Measurements from ENCODE around the gene SV2C. TPM values are rescaled to one million over a fixed set of nuclear protein-coding genes. Genes with fewer than 3 reads are reported as not detected.

Gene SV2C
- total and polyA plus RNA-seq, 2 of the 13 experiments (the other 11 are each of a cell fraction or from before 2014, with no cell fraction given): not detected

DNA sequence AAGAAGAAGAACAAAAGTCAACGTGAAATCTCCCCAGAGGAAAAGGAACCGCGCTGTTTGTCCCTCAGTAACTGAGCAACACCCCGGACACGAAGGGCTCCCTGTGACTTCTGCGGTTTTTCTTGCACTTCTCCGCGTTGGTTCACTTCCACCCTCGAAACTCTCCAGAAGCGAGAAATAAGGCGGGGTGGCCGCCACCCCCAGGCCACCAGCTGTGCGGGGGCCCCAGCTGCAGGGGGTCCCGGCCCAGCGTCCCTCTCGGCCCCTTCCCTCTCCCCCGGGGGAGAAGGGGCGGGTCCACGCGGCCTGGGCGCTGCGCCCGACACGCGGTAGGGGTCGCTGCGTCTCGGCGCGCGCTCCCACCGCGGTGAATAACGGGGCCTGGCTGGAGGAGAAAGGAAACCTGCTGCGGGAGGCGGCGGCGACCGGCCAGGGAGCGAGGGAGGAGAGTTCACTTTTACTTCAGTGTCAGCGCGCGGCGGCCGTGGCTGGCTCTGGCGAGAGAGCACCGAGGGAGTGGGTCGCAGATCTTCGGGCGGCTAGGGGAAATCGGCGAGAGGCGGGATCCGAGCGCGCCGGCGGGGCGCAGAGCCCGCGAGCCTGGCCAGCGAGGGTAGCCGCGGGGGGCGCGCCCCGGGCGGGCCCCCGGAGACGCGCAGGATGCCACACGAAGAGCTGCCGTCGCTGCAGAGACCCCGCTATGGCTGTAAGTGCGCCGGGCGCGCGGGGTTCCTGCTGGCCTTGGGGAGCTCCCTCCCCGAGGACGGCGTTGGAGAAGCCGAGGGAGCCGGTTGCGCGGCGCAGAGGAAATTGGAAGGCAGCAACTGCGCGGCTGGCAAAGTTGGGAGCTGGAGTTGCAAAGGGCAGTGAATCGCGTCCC, 319.9 kb downstream of the SV2C start, which contains the start of gene IQGAP2 (continued):
- TF ChIP-seq, protein P1, sequence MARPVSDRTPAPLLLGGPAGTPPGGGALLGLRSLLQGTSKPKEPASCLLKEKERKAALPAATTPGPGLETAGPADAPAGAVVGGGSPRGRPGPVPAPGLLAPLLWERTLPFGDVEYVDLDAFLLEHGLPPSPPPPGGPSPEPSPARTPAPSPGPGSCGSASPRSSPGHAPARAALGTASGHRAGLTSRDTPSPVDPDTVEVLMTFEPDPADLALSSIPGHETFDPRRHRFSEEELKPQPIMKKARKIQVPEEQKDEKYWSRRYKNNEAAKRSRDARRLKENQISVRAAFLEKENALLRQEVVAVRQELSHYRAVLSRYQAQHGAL (CRISPR knock-in tag; IDR thresholded peaks at IDR 0.05; ENCODE audit: not compliant biosample characterization): no peak
- TF ChIP-seq ZNF207 (IDR thresholded peaks at IDR 0.05; ENCODE audit: borderline replicate concordance) (no peak), ZFX (CRISPR knock-in tag; IDR thresholded peaks at IDR 0.05; ENCODE audit: low read depth) (peak; percentile 91), ZNF883 (CRISPR knock-in tag; IDR thresholded peaks at IDR 0.05; ENCODE audit: not compliant biosample characterization) (no peak), MYC (CRISPR knock-in tag; IDR thresholded peaks at IDR 0.05; ENCODE audit: borderline replicate concordance) (peak; percentile 94), GPBP1L1 (CRISPR knock-in tag; IDR thresholded peaks at IDR 0.05) (no peak), TCF7L2 (IDR thresholded peaks at IDR 0.05; ENCODE audit: low read depth, low read length) (no peak), ZNF205 (CRISPR knock-in tag; IDR thresholded peaks at IDR 0.05) (no peak), PITX1 (CRISPR knock-in tag; IDR thresholded peaks at IDR 0.05) (peak; percentile 35; the same call in 1 of the 2 replicates), ZNF33B (CRISPR knock-in tag; IDR thresholded peaks at IDR 0.05) (peak; percentile 61), SNAPC5 (CRISPR knock-in tag; IDR thresholded peaks at IDR 0.05; ENCODE audit: borderline replicate concordance) (no peak), YY1 (IDR thresholded peaks at IDR 0.05; ENCODE audit: insufficient read depth, insufficient replicate concordance, low read depth, low read length) (peak; percentile 66), ZFP37 (CRISPR knock-in tag; IDR thresholded peaks at IDR 0.05; ENCODE audit: borderline replicate concordance) (no peak), FOXA3 (CRISPR knock-in tag; IDR thresholded peaks at IDR 0.05) (peak; percentile 45; the same call in 1 of the 2 replicates), NFIC (IDR thresholded peaks at IDR 0.05; ENCODE audit: low read length) (no peak), ASH2L (IDR thresholded peaks at IDR 0.05; ENCODE audit: insufficient read length, low read depth, low read length) (peak; percentile 61), ZNF24 (IDR thresholded peaks at IDR 0.05) (0 out of 2 replicates have a peak, but pooled peaks have one; percentile 17), ARNT (IDR thresholded peaks at IDR 0.05) (no peak), ZNF3 (CRISPR knock-in tag; IDR thresholded peaks at IDR 0.05) (no peak), SSRP1 (CRISPR knock-in tag; IDR thresholded peaks at IDR 0.05) (no peak), PCBP1 (IDR thresholded peaks at IDR 0.05; ENCODE audit: borderline replicate concordance, low read depth, low read length) (no peak), CBX1 (IDR thresholded peaks at IDR 0.05; ENCODE audit: low read depth) (no peak), ZNF570 (CRISPR knock-in tag; IDR thresholded peaks at IDR 0.05; ENCODE audit: borderline replicate concordance) (no peak), PTBP1 (IDR thresholded peaks at IDR 0.05; ENCODE audit: low read depth, low read length, poor library complexity, severe bottlenecking) (no peak)
- TF ChIP-seq, protein P2, sequence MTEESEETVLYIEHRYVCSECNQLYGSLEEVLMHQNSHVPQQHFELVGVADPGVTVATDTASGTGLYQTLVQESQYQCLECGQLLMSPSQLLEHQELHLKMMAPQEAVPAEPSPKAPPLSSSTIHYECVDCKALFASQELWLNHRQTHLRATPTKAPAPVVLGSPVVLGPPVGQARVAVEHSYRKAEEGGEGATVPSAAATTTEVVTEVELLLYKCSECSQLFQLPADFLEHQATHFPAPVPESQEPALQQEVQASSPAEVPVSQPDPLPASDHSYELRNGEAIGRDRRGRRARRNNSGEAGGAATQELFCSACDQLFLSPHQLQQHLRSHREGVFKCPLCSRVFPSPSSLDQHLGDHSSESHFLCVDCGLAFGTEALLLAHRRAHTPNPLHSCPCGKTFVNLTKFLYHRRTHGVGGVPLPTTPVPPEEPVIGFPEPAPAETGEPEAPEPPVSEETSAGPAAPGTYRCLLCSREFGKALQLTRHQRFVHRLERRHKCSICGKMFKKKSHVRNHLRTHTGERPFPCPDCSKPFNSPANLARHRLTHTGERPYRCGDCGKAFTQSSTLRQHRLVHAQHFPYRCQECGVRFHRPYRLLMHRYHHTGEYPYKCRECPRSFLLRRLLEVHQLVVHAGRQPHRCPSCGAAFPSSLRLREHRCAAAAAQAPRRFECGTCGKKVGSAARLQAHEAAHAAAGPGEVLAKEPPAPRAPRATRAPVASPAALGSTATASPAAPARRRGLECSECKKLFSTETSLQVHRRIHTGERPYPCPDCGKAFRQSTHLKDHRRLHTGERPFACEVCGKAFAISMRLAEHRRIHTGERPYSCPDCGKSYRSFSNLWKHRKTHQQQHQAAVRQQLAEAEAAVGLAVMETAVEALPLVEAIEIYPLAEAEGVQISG (CRISPR knock-in tag; IDR thresholded peaks at IDR 0.05): peak; percentile 62
- TF ChIP-seq, protein P3, sequence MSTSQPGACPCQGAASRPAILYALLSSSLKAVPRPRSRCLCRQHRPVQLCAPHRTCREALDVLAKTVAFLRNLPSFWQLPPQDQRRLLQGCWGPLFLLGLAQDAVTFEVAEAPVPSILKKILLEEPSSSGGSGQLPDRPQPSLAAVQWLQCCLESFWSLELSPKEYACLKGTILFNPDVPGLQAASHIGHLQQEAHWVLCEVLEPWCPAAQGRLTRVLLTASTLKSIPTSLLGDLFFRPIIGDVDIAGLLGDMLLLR (CRISPR knock-in tag; IDR thresholded peaks at IDR 0.05): peak; percentile 77
